PC-3 (cell line): ENCODE data around the gene GUCY2F.

ENCODE experiments used
- CTCF ChIP-seq: fragments of 300-600 bp; sonication (generic); conservative IDR thresholded peaks from 2 replicates; pipeline ENCODE4 v1.5.1; 2017; ENCODE audit warnings: antibody characterized with exemption, low read depth, mild to moderate bottlenecking, low read length
- EZH2 ChIP-seq: fragments of 300-600 bp; sonication (generic); IDR thresholded peaks from one replicate; pipeline ENCODE4 v1.6.1; 2017; ENCODE audit warnings: antibody characterized with exemption, mild to moderate bottlenecking, low read length; ENCODE audit not compliant: unreplicated experiment

- TF ChIP-seq CTCF (peak; percentile 68), EZH2 (no peak)
These were observed 97.2 kb downstream of the GUCY2F start for GRCh38 chrX:109384699-109385098.
